B cell (primary cell): Measurements from ENCODE around the gene MPHOSPH6. TPM values are rescaled to one million over a fixed set of nuclear protein-coding genes. Genes with fewer than 3 reads are reported as not detected.

Experiments used
- ATAC-seq: fragments of 200-7000 bp; cut with Tn5 transposase; one replicate; pipeline ENCODE4 v1.10.0; 2021; ENCODE audit warnings: low read depth, mild to moderate bottlenecking, moderate number of reproducible peaks, moderate library complexity
- CTCF ChIA-PET: fragments of 350-600 bp; sonication (Branson Sonifier 250); formaldehyde crosslinking; loops from one replicate; lab custom pipeline; 2021; ENCODE audit warnings: antibody characterized with exemption, inconsistent platforms; lab: Charles Lee
- POLR2A ChIA-PET: fragments of 350-600 bp; sonication (Branson Sonifier 250); formaldehyde crosslinking; loops from one replicate; lab custom pipeline; 2021; ENCODE audit warnings: antibody characterized with exemption; lab: Charles Lee
- DNase-seq: peaks from one replicate; pipeline ENCODE4 v3.0.0; 2013
- H2AFZ ChIP-seq: 2 replicates; pipeline ENCODE4 v1.6.1; 2012; ENCODE audit warnings: mild to moderate bottlenecking, low read depth, low read length; ENCODE audit not compliant: insufficient read depth, poor library complexity, severe bottlenecking
- H3K27ac ChIP-seq, 2 donors: 1 replicate in 1 of 2; 2 replicates in 1 of 2; pipeline ENCODE4 v1.5.1; 2012 to 2013; ENCODE audit warnings: low read length in 2 of 2, mild to moderate bottlenecking in 2 of 2, moderate library complexity in 1 of 2
- H3K27me3 ChIP-seq, 4 experiments: fragments of 200-600 bp in 1 of 4; sonication (generic) in 1 of 4; replicated peaks in 1 of 4; 1 replicate in 2 of 4; 2 replicates in 2 of 4; pipeline versions ENCODE4 v1.6.1 to v1.7.0; 2013 to 2016; ENCODE audit warnings: low read length in 3 of 4, mild to moderate bottlenecking in 2 of 4, mixed read lengths in 1 of 4, moderate library complexity in 1 of 4; ENCODE audit not compliant: insufficient read depth in 4 of 4, control insufficient read depth in 3 of 4; ENCODE audit errors: control extremely low read depth in 1 of 4
- H3K36me3 ChIP-seq, 2 experiments: replicated peaks in 1 of 2; 1 replicate in 1 of 2; 2 replicates in 1 of 2; pipeline versions ENCODE4 v1.6.1 to v1.7.1; 2013; ENCODE audit warnings: low read length in 1 of 2; ENCODE audit not compliant: insufficient read depth in 2 of 2, control insufficient read depth in 1 of 2; ENCODE audit errors: control extremely low read depth in 1 of 2, extremely low read depth in 1 of 2
- H3K4me1 ChIP-seq, 2 donors: fragments of 200-600 bp in 1 of 2; sonication (generic) in 1 of 2; 1 replicate in 1 of 2; 2 replicates in 1 of 2; pipeline versions ENCODE4 v1.5.1 to v1.6.1; 2013 to 2017; ENCODE audit warnings: low read length in 2 of 2; ENCODE audit not compliant: control insufficient read depth in 2 of 2, insufficient read depth in 2 of 2
- H3K4me2 ChIP-seq: replicated peaks from 2 replicates; pipeline ENCODE3; 2012; ENCODE audit warnings: mild to moderate bottlenecking, low read depth, low read length; ENCODE audit not compliant: poor library complexity, severe bottlenecking
- H3K4me3 ChIP-seq, 5 experiments: fragments of 200-600 bp in 1 of 5; sonication (generic) in 1 of 5; 1 replicate in 3 of 5; 2 replicates in 2 of 5; pipeline versions ENCODE4 v1.5.1 to v1.7.0; 2011 to 2016; ENCODE audit warnings: low read length in 4 of 5, mild to moderate bottlenecking in 4 of 5, low read depth in 2 of 5, control low read depth in 1 of 5, moderate library complexity in 1 of 5; ENCODE audit not compliant: insufficient read depth in 1 of 5; ENCODE audit errors: control extremely low read depth in 1 of 5, extremely low read depth in 1 of 5
- H3K79me2 ChIP-seq: fragments of 200-600 bp; sonication (generic); one replicate; pipeline ENCODE4 v1.6.0; 2016; ENCODE audit warnings: low read length; ENCODE audit not compliant: control insufficient read depth, insufficient read depth
- H3K9ac ChIP-seq: fragments of 200-600 bp; sonication (generic); 2 replicates; pipeline ENCODE4 v1.6.1; 2017; ENCODE audit warnings: mild to moderate bottlenecking, low read length, moderate library complexity
- H3K9me3 ChIP-seq, 3 donors: one replicate each; pipeline versions ENCODE4 v1.6.1 to v1.7.1; 2013; ENCODE audit warnings: low read length in 2 of 3; ENCODE audit not compliant: control insufficient read depth in 2 of 3, insufficient read depth in 1 of 3; ENCODE audit errors: control extremely low read depth in 1 of 3
- H4K20me1 ChIP-seq: 2 replicates; pipeline ENCODE4 v1.6.0; 2012; ENCODE audit warnings: mild to moderate bottlenecking, low read length; ENCODE audit not compliant: insufficient read depth, control insufficient read depth, poor library complexity, severe bottlenecking
- H3K27ac Mint-ChIP-seq: one replicate; pipeline ENCODE4 v1.8.0; 2021; ENCODE audit warnings: mixed read lengths
- H3K27me3 Mint-ChIP-seq: one replicate; pipeline ENCODE4 v1.8.0; 2021; ENCODE audit warnings: mixed read lengths
- H3K4me1 Mint-ChIP-seq: one replicate; pipeline ENCODE4 v1.8.0; 2021; ENCODE audit warnings: mixed read lengths
- H3K4me3 Mint-ChIP-seq: one replicate; pipeline ENCODE4 v1.8.0; 2021; ENCODE audit warnings: mixed read lengths
- H3K9me3 Mint-ChIP-seq: one replicate; pipeline ENCODE4 v1.8.0; 2022; ENCODE audit warnings: mixed read lengths; ENCODE audit not compliant: insufficient read depth
- CTCF ChIP-seq: fragments of 200-600 bp; IDR thresholded peaks from one replicate; pipeline ENCODE4 v1.8.0; 2022; ENCODE audit warnings: antibody characterized with exemption, mild to moderate bottlenecking
- EZH2 ChIP-seq: IDR thresholded peaks from 2 replicates; pipeline ENCODE4 v1.6.1; 2012; ENCODE audit warnings: borderline replicate concordance, low read depth, mild to moderate bottlenecking, moderate library complexity, low read length; ENCODE audit not compliant: insufficient read depth, poor library complexity, severe bottlenecking
- WGBS: methylation state at CpG from one replicate; pipeline ENCODE4 v1.1.5; 2013; ENCODE audit warnings: missing lambda C conversion rate; ENCODE audit not compliant: insufficient coverage; 5-methylcytosine and 5-hydroxymethylcytosine counted together
- intact Hi-C: fragments of 100-400 bp; cut with micrococcal nuclease; formaldehyde crosslinking; loops from one replicate; pipeline ENCODE4 v1.10.0; 2022
- polyA plus RNA-seq: library from polyadenylated mRNA; depleted of rRNA; stranded (reverse); fragments of >200 nt; gene quantifications from 2 replicates; pipeline ENCODE4 v1.2.3, GENCODE V29; 2012
- total RNA-seq, 2 donors: library from RNA; stranded (reverse); fragments of 120-200 nt in 1 of 2; gene quantifications; 1 replicate in 1 of 2; 2 replicates in 1 of 2; pipeline versions ENCODE4 v1.2.3 to v1.2.4, GENCODE V29; 2013 to 2022

Gene MPHOSPH6
- total and polyA plus RNA-seq, 2 donors (not counting 1 experiment from before 2014, with no cell fraction given): 4.6 to 20.4 TPM

DNA sequence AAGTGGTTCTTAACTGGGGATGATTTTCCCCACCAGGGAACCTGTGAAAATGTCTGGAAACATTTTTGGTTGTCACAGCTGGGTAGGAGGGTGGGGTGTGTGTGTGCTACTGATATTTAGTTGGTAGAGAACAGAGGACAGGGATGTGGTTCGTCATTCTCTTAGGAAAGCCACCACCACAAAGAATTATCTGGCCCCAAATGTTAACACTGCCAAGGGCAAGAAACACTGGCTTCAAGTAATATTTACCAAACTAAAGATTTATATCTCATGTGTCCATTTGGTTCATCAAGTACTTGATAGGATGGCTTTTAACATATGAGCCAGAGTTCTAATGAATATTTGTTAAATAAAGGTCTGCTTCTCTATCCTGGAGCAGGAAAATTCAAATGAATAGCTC, 19.5 kb downstream of the MPHOSPH6 start:
- Histone ChIP-seq H3K27me3 (no peaks in the 10 kb centered on the region), H3K79me2 (no peaks in the 10 kb centered on the region), H2AFZ (no peak overlapping the region), H3K4me3 (no peak overlapping the region), H3K4me1 (no peaks in the 10 kb centered on the region), H3K36me3 (peaks cover 10 to 18% of the 10 kb centered on the region in 2 experiments), H3K4me2 (no peak overlapping the region), H3K9me3 (peaks cover 0 to 2% (median 0%) of the 10 kb centered on the region in 3 donors), H3K9ac (no peak overlapping the region), H3K27ac (no peak overlapping the region), H4K20me1 (no peaks in the 10 kb centered on the region)
- no peak for TF ChIP-seq EZH2
- TF ChIP-seq CTCF: no peak
- intact Hi-C loops: no loop called here
- H3K27me3 Mint-ChIP-seq: no peaks in the 10 kb centered on the region
- ATAC-seq (no peak), DNase-seq (no peak)
- H3K27ac Mint-ChIP-seq: no peak overlapping the region
- no CpG with 5 or more reads among the region's 1 CpG for WGBS
- no peaks in the 10 kb centered on the region for H3K9me3 Mint-ChIP-seq
- POLR2A ChIA-PET: no interaction called here
- H3K4me3 Mint-ChIP-seq: no peak overlapping the region
- no peaks in the 10 kb centered on the region for H3K4me1 Mint-ChIP-seq
- CTCF ChIA-PET: no interaction called here

DNA sequence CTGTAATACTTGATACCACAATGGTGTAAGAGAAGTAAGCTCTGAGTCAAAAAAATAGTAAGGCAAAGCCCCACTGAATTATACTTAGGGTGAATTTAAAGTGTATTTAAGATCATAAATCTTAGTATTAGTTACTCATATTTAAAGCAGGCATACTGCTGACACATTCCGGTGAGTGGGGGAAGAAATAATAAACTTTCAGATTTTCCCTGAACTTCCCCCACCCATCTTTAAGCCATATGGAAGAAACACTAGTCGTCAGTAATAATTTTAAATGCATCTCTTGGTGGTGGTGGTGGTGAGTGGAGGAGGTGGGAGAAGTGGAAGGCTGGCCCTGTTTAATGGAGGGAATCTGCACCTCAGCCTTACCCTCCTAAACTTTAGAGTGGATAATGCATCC, 20.5 kb downstream of the MPHOSPH6 start:
- Histone ChIP-seq H3K4me3 (no peak overlapping the region), H3K4me1 (no peaks in the 10 kb centered on the region), H3K27me3 (no peaks in the 10 kb centered on the region), H3K4me2 (no peak overlapping the region), H3K9me3 (peaks cover 0 to 2% (median 0%) of the 10 kb centered on the region in 3 donors), H3K27ac (no peak overlapping the region), H2AFZ (no peak overlapping the region), H4K20me1 (no peaks in the 10 kb centered on the region), H3K36me3 (peaks cover 8 to 18% of the 10 kb centered on the region in 2 experiments), H3K9ac (no peak overlapping the region), H3K79me2 (no peaks in the 10 kb centered on the region)
- H3K9me3 Mint-ChIP-seq: no peaks in the 10 kb centered on the region
- DNase-seq: no peak
- WGBS: no CpG with 5 or more reads among the region's 2 CpGs
- H3K4me1 Mint-ChIP-seq: no peaks in the 10 kb centered on the region
- no peaks in the 10 kb centered on the region for H3K27me3 Mint-ChIP-seq
- TF ChIP-seq CTCF (no peak), EZH2 (no peak)
- ATAC-seq: no peak
- H3K27ac Mint-ChIP-seq: no peak overlapping the region
- ChIA-PET POLR2A (no interaction called here), CTCF (no interaction called here)
- H3K4me3 Mint-ChIP-seq: no peak overlapping the region
- intact Hi-C loops: no loop called here
